K562 (cell line): ENCODE data around the gene OR51V1. TPM values are rescaled to one million over a fixed set of nuclear protein-coding genes. Genes with fewer than 3 reads are reported as not detected.

Experiments used
- ARID1B ChIP-seq: fragments of 450-650 bp; IDR thresholded peaks from 2 replicates; pipeline ENCODE4 v1.6.1; 2016; ENCODE audit warnings: antibody characterized with exemption, mild to moderate bottlenecking, inconsistent platforms
- CCAR2 ChIP-seq: fragments of 200-400 bp; formaldehyde crosslinking; IDR thresholded peaks from 2 replicates; pipeline ENCODE4 v1.6.1; 2017; ENCODE audit warnings: mild to moderate bottlenecking, low read depth, low read length
- CXXC5 ChIP-seq: fragments of 250-450 bp; sonication (Bioruptor Pico); IDR thresholded peaks from 2 replicates; pipeline ENCODE4 v1.8.0; 2022; ENCODE audit warnings: inconsistent platforms, mild to moderate bottlenecking, moderate library complexity
- EP400 ChIP-seq: fragments of 450-650 bp; IDR thresholded peaks from 2 replicates; pipeline ENCODE4 v1.6.1; 2017; ENCODE audit warnings: antibody characterized with exemption, mild to moderate bottlenecking, moderate library complexity
- ETS2 ChIP-seq: IDR thresholded peaks from 2 replicates; pipeline ENCODE4 v1.6.1; 2016; ENCODE audit warnings: borderline replicate concordance, missing genetic modification characterization, mild to moderate bottlenecking, moderate library complexity, missing compliant biosample characterization; ENCODE audit not compliant: poor library complexity, severe bottlenecking
- EZH2 ChIP-seq: IDR thresholded peaks from 2 replicates; pipeline ENCODE4 v1.6.1; 2012; ENCODE audit warnings: low read depth, mild to moderate bottlenecking, inconsistent platforms, low read length, borderline replicate concordance
- HMG20A ChIP-seq: fragments of 450-650 bp; formaldehyde crosslinking; conservative IDR thresholded peaks from 2 replicates; pipeline ENCODE4 v1.4.0; 2020; ENCODE audit warnings: mild to moderate bottlenecking, mixed read lengths
- KDM1A ChIP-seq, 2 experiments: fragments of 450-650 bp; IDR thresholded peaks; 2 replicates each; pipeline ENCODE4 v1.6.1; 2016; ENCODE audit warnings: mild to moderate bottlenecking in 2 of 2
- KDM5B ChIP-seq: fragments of 200-600 bp; sonication (generic); IDR thresholded peaks from 2 replicates; pipeline ENCODE4 v1.6.1; 2012; ENCODE audit warnings: low read depth, mild to moderate bottlenecking, moderate library complexity, low read length, control low read depth, inconsistent platforms; ENCODE audit not compliant: insufficient replicate concordance
- MTA3 ChIP-seq: fragments of 450-650 bp; formaldehyde crosslinking; IDR thresholded peaks from 2 replicates; pipeline ENCODE4 v1.6.1; 2017; ENCODE audit warnings: mild to moderate bottlenecking, borderline replicate concordance
- POLR2G ChIP-seq: fragments of 200-400 bp; formaldehyde crosslinking; IDR thresholded peaks from 2 replicates; pipeline ENCODE4 v1.6.1; 2017; ENCODE audit warnings: low read depth, mild to moderate bottlenecking, antibody characterized with exemption, low read length, moderate library complexity
- SIN3A ChIP-seq, 2 experiments: fragments of 150-350 bp in 1 of 2; IDR thresholded peaks; 2 replicates each; pipeline ENCODE4 v1.6.1; 2011 to 2016; ENCODE audit warnings: borderline replicate concordance in 2 of 2, low read depth in 2 of 2, low read length in 2 of 2, mild to moderate bottlenecking in 2 of 2, moderate library complexity in 2 of 2; ENCODE audit not compliant: control insufficient read depth in 1 of 2
- SRSF3 ChIP-seq: fragments of 200-400 bp; formaldehyde crosslinking; IDR thresholded peaks from 2 replicates; pipeline ENCODE4 v1.6.1; 2016; ENCODE audit warnings: mild to moderate bottlenecking, low read length, moderate library complexity; ENCODE audit not compliant: insufficient read depth
- ZBTB1 ChIP-seq: sonication (generic); formaldehyde crosslinking; IDR thresholded peaks from 2 replicates; pipeline ENCODE4 v1.8.1; 2023; ENCODE audit warnings: missing genetic modification reagents, low read depth, mild to moderate bottlenecking, borderline replicate concordance
- ZFP36 ChIP-seq: fragments of 150-350 bp; IDR thresholded peaks from 2 replicates; pipeline ENCODE4 v1.6.1; 2018; ENCODE audit warnings: low read length, low read depth; ENCODE audit not compliant: partially characterized antibody
- ZNF217 ChIP-seq: sonication (generic); formaldehyde crosslinking; IDR thresholded peaks from 2 replicates; pipeline ENCODE4 v1.8.0; 2022; ENCODE audit warnings: mild to moderate bottlenecking, missing genetic modification reagents
- ZNF507 ChIP-seq: conservative IDR thresholded peaks from 2 replicates; pipeline ENCODE4 v1.6.1; 2017; ENCODE audit warnings: missing genetic modification characterization, missing compliant biosample characterization
- ZNF77 ChIP-seq: fragments of 250-450 bp; sonication (Bioruptor Pico); IDR thresholded peaks from 2 replicates; pipeline ENCODE4 v1.5.0; 2020
- polyA plus RNA-seq, 8 experiments: library from polyadenylated mRNA; depleted of rRNA in 4 of 8; stranded (reverse) in 5 of 8; unstranded in 3 of 8; fragments of >200 nt; fragmentation: Nextera tagmentation in 2 of 8; fragmentation: Illumina TruSeq in 1 of 8; extraction: Ambion mirVana in 2 of 8; extraction: Trizol in 1 of 8; gene quantifications; 2 replicates each; pipeline versions ENCODE4 v1.2.1 to v1.2.3, GENCODE V29; 2011 to 2014; ENCODE audit warnings: inconsistent platforms in 1 of 8, missing spikeins in 1 of 8
- total RNA-seq, 7 experiments: library from RNA; depleted of rRNA in 6 of 7; stranded (reverse); fragments of >200 nt in 6 of 7; fragmentation: Illumina TruSeq in 2 of 7; extraction: Trizol in 2 of 7; gene quantifications; 2 replicates each; pipeline versions ENCODE4 v1.2.1 to v1.2.3, GENCODE V29; 2011 to 2021; ENCODE audit warnings: low replicate concordance in 1 of 7
- TF ChIP-seq, protein P1 (sequence below): sonication (generic); formaldehyde crosslinking; IDR thresholded peaks from 2 replicates; pipeline ENCODE4 v1.8.1; 2023; ENCODE audit warnings: mild to moderate bottlenecking, missing genetic modification reagents
- TF ChIP-seq, protein P2 (sequence below): sonication (generic); formaldehyde crosslinking; IDR thresholded peaks from 2 replicates; pipeline ENCODE4 v1.8.1; 2023; ENCODE audit warnings: mild to moderate bottlenecking, missing genetic modification reagents
- TF ChIP-seq, protein P3 (sequence below): fragments of 250-450 bp; sonication (Bioruptor Pico); IDR thresholded peaks from 2 replicates; pipeline ENCODE4 v1.4.0; 2020; ENCODE audit warnings: borderline replicate concordance
- TF ChIP-seq, protein P4 (sequence below): IDR thresholded peaks from 2 replicates; pipeline ENCODE4 v1.6.1; 2016; ENCODE audit warnings: missing genetic modification characterization, missing compliant biosample characterization

OR51V1 gene
- total and polyA plus RNA-seq, 9 of the 15 experiments (the other 6 are each of a cell fraction or from before 2014, with no cell fraction given) = not detected

GRCh38 chr11:5246772-5247471 lies 46.4 kb upstream of the OR51V1 start (continued):
- TF ChIP-seq, protein P1, sequence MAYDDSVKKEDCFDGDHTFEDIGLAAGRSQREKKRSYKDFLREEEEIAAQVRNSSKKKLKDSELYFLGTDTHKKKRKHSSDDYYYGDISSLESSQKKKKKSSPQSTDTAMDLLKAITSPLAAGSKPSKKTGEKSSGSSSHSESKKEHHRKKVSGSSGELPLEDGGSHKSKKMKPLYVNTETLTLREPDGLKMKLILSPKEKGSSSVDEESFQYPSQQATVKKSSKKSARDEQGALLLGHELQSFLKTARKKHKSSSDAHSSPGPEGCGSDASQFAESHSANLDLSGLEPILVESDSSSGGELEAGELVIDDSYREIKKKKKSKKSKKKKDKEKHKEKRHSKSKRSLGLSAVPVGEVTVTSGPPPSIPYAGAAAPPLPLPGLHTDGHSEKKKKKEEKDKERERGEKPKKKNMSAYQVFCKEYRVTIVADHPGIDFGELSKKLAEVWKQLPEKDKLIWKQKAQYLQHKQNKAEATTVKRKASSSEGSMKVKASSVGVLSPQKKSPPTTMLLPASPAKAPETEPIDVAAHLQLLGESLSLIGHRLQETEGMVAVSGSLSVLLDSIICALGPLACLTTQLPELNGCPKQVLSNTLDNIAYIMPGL (CRISPR knock-in tag) = no peak
- peak; percentile 21 for TF ChIP-seq KDM5B
- TF ChIP-seq ETS2 (tag) = no peak
- 0 out of 4 replicates have a peak, but pooled peaks of 1 of the 2 experiments have one; percentile 48 for TF ChIP-seq SIN3A (IDR thresholded peaks at IDR 0.05; ENCODE audit: borderline replicate concordance in 2 of 2, control insufficient read depth in 1 of 2, low read depth in 2 of 2, low read length in 2 of 2)
- TF ChIP-seq ZNF217 (CRISPR knock-in tag) = no peak
- TF ChIP-seq, protein P2, sequence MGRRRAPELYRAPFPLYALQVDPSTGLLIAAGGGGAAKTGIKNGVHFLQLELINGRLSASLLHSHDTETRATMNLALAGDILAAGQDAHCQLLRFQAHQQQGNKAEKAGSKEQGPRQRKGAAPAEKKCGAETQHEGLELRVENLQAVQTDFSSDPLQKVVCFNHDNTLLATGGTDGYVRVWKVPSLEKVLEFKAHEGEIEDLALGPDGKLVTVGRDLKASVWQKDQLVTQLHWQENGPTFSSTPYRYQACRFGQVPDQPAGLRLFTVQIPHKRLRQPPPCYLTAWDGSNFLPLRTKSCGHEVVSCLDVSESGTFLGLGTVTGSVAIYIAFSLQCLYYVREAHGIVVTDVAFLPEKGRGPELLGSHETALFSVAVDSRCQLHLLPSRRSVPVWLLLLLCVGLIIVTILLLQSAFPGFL (CRISPR knock-in tag) = no peak
- TF ChIP-seq, protein P3, sequence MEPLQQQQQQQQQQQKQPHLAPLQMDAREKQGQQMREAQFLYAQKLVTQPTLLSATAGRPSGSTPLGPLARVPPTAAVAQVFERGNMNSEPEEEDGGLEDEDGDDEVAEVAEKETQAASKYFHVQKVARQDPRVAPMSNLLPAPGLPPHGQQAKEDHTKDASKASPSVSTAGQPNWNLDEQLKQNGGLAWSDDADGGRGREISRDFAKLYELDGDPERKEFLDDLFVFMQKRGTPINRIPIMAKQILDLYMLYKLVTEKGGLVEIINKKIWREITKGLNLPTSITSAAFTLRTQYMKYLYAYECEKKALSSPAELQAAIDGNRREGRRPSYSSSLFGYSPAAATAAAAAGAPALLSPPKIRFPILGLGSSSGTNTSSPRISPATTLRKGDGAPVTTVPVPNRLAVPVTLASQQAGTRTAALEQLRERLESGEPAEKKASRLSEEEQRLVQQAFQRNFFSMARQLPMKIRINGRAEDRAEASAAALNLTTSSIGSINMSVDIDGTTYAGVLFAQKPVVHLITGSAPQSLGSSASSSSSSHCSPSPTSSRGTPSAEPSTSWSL (CRISPR knock-in tag) = no peak
- TF ChIP-seq CCAR2 = no peak
- TF ChIP-seq SRSF3 = no peak
- no peak for TF ChIP-seq HMG20A (CRISPR knock-in tag)
- TF ChIP-seq, protein P4, sequence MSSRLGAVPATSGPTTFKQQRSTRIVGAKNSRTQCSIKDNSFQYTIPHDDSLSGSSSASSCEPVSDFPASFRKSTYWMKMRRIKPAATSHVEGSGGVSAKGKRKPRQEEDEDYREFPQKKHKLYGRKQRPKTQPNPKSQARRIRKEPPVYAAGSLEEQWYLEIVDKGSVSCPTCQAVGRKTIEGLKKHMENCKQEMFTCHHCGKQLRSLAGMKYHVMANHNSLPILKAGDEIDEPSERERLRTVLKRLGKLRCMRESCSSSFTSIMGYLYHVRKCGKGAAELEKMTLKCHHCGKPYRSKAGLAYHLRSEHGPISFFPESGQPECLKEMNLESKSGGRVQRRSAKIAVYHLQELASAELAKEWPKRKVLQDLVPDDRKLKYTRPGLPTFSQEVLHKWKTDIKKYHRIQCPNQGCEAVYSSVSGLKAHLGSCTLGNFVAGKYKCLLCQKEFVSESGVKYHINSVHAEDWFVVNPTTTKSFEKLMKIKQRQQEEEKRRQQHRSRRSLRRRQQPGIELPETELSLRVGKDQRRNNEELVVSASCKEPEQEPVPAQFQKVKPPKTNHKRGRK (tag) = peak; percentile 81
- TF ChIP-seq ZNF507 (tag) = no peak
- 0 out of 2 replicates have a peak, but pooled peaks have one; percentile 17 for TF ChIP-seq ARID1B
- TF ChIP-seq EP400 = peak; percentile 28; the same call in 1 of the 2 replicates
- TF ChIP-seq EZH2 = no peak
- no peak for TF ChIP-seq ZNF77 (CRISPR knock-in tag)
- 0 out of 4 replicates have a peak, but pooled peaks of 1 of the 2 experiments have one; percentile 3 for TF ChIP-seq KDM1A (IDR thresholded peaks at IDR 0.05)
- TF ChIP-seq CXXC5 (CRISPR knock-in tag) = no peak
- 0 out of 2 replicates have a peak, but pooled peaks have one; percentile 39 for TF ChIP-seq POLR2G
- no peak for TF ChIP-seq ZFP36
- no peak for TF ChIP-seq MTA3
- TF ChIP-seq ZBTB1 (CRISPR knock-in tag) = no peak
